ENCODE data around the gene VWA2. TPM values are rescaled to one million over a fixed set of nuclear protein-coding genes. Genes with fewer than 3 reads are reported as not detected.

VWA2 gene
- total RNA-seq, 2 donors from 2014 or later = 14.6 to 24.2 TPM

GRCh38 chr10:114232561-114233176, 6.4 kb upstream of the VWA2 start:
- H3K36me3 ChIP-seq = no peaks in the 10 kb centered on the region
- no peak overlapping the region for H3K4me3 ChIP-seq
- TF ChIP-seq POLR2AphosphoS5 (IDR thresholded peaks at IDR 0.05) = no peak
- TF ChIP-seq POLR2A (IDR thresholded peaks at IDR 0.05) = no peak
- TF ChIP-seq, protein P1, sequence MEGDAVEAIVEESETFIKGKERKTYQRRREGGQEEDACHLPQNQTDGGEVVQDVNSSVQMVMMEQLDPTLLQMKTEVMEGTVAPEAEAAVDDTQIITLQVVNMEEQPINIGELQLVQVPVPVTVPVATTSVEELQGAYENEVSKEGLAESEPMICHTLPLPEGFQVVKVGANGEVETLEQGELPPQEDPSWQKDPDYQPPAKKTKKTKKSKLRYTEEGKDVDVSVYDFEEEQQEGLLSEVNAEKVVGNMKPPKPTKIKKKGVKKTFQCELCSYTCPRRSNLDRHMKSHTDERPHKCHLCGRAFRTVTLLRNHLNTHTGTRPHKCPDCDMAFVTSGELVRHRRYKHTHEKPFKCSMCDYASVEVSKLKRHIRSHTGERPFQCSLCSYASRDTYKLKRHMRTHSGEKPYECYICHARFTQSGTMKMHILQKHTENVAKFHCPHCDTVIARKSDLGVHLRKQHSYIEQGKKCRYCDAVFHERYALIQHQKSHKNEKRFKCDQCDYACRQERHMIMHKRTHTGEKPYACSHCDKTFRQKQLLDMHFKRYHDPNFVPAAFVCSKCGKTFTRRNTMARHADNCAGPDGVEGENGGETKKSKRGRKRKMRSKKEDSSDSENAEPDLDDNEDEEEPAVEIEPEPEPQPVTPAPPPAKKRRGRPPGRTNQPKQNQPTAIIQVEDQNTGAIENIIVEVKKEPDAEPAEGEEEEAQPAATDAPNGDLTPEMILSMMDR (IDR thresholded peaks at IDR 0.05) = no peak
- WGBS = 59% methylated on average over 4 of the region's 4 CpGs
- H3K4me1 ChIP-seq (replicated peaks) = no peaks in the 10 kb centered on the region
- no peaks in the 10 kb centered on the region for H3K27me3 ChIP-seq (replicated peaks; ENCODE audit: insufficient read depth)
- intact Hi-C loops (cut with DNase I) = no loop called here
- H3K9me3 ChIP-seq = no peaks in the 10 kb centered on the region
- DNase-seq (ENCODE audit: low spot score) = no peak
- H3K27ac ChIP-seq = no peak overlapping the region

DNA sequence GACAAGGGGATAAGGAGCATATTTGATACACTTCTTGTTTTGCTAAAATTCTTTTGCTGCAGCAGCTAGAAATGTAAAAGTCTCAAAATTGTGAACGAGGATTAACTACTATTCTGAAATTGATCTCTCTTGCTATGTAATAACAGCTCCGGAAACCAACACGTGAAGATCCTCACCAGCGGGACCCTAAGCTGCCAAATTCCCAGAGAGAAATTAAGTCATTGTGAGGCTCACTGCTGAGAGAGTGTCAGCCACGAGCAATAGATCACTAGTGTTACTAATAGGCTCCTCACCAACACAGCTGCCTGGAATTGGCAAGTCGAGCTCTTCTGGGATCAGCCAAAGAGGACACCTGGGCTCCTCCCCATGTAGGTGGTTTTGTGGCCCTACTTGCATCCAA, 5.6 kb upstream of the VWA2 start:
- no peak overlapping the region for H3K27ac ChIP-seq
- H3K4me3 ChIP-seq = no peak overlapping the region
- WGBS = 59% methylated on average over 6 of the region's 6 CpGs
- H3K9me3 ChIP-seq = no peaks in the 10 kb centered on the region
- H3K27me3 ChIP-seq (replicated peaks; ENCODE audit: insufficient read depth) = no peaks in the 10 kb centered on the region
- no peak for DNase-seq (ENCODE audit: low spot score)
- H3K36me3 ChIP-seq = no peaks in the 10 kb centered on the region
- intact Hi-C loops (cut with DNase I) = no loop called here
- TF ChIP-seq POLR2A (IDR thresholded peaks at IDR 0.05) = no peak
- TF ChIP-seq, protein P1 (IDR thresholded peaks at IDR 0.05) = no peak
- no peak for TF ChIP-seq POLR2AphosphoS5 (IDR thresholded peaks at IDR 0.05)
- H3K4me1 ChIP-seq (replicated peaks) = no peaks in the 10 kb centered on the region

DNA sequence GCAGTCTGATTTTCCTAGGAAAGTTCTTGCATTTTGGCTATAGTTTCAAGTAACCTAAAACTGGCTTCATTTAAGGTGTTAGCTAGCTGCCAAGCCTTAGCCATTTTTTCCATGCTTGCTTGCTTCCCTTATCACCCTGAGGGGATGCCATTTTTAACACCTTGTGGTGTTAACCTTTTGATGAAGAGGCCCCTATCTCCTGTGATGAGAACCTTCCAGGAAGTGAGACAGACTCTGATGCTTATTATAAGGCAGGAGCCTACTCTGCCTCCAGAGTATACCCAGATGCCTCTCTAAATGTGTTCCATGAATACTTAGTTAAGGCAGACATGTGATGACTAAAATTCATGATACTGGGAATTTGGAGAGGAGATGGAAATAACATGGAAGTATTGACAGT, 4.9 kb upstream of the VWA2 start:
- no peaks in the 10 kb centered on the region for H3K36me3 ChIP-seq
- H3K9me3 ChIP-seq = no peaks in the 10 kb centered on the region
- intact Hi-C loops (cut with DNase I) = no loop called here
- TF ChIP-seq POLR2AphosphoS5 (IDR thresholded peaks at IDR 0.05) = no peak
- TF ChIP-seq, protein P1 (IDR thresholded peaks at IDR 0.05) = no peak
- no peak for TF ChIP-seq POLR2A (IDR thresholded peaks at IDR 0.05)
- no peak for DNase-seq (ENCODE audit: low spot score)
- no peaks in the 10 kb centered on the region for H3K4me1 ChIP-seq (replicated peaks)
- H3K27ac ChIP-seq = no peak overlapping the region
- no peak overlapping the region for H3K4me3 ChIP-seq
- no peaks in the 10 kb centered on the region for H3K27me3 ChIP-seq (replicated peaks; ENCODE audit: insufficient read depth)

GRCh38 chr10:114239994-114240345, 916 bp downstream of the VWA2 start:
- Histone ChIP-seq H3K9me3 (no peaks in the 10 kb centered on the region), H3K27me3 (replicated peaks; ENCODE audit: insufficient read depth) (no peaks in the 10 kb centered on the region), H3K4me1 (replicated peaks) (no peaks in the 10 kb centered on the region), H3K27ac (peak overlapping the region; percentile 66 to 71), H3K4me3 (peak overlapping the region; percentile 33 to 34), H3K36me3 (no peaks in the 10 kb centered on the region)
- WGBS = 51% methylated on average over 11 of the region's 11 CpGs
- DNase-seq (ENCODE audit: low spot score) = no peak
- TF ChIP-seq, protein P1 (IDR thresholded peaks at IDR 0.05) = no peak
- TF ChIP-seq POLR2A (IDR thresholded peaks at IDR 0.05) (no peak), POLR2AphosphoS5 (IDR thresholded peaks at IDR 0.05) (no peak)
- intact Hi-C loops (cut with DNase I) = no loop called here

DNA sequence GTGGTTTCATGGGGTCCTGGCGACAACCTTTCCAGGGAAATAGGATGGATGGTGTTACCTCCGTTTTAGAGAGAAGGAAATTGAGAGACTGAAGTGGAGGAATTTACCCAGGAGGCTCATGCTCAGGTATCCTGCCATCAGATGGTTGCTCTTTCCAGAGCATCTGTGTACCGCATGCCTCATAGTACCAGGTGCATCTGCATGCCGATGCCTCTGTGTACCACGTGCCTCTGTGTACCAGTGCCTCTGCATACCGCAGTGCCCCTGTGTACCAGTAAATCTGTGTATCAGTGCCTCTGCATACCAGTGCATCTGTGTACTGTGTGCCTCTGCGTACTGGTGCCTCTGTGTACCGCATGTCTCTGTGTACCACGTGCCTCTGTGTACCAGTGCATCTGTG, 3.2 kb downstream of the VWA2 start:
- no peaks in the 10 kb centered on the region for H3K27me3 ChIP-seq (replicated peaks; ENCODE audit: insufficient read depth)
- no peaks in the 10 kb centered on the region for H3K4me1 ChIP-seq (replicated peaks)
- no peak overlapping the region for H3K4me3 ChIP-seq

More for the DNA sequence above, 3.2 kb downstream of the VWA2 start:
- no peak overlapping the region for H3K27ac ChIP-seq
- no peak for DNase-seq (ENCODE audit: low spot score)
- H3K36me3 ChIP-seq = no peaks in the 10 kb centered on the region
- intact Hi-C loops (cut with DNase I) = no loop called here
- TF ChIP-seq, protein P1 (IDR thresholded peaks at IDR 0.05) = no peak
- no peak for TF ChIP-seq POLR2A (IDR thresholded peaks at IDR 0.05)
- no peak for TF ChIP-seq POLR2AphosphoS5 (IDR thresholded peaks at IDR 0.05)
- WGBS = 84% methylated on average over 9 of the region's 9 CpGs
- H3K9me3 ChIP-seq = no peaks in the 10 kb centered on the region

All from prostate gland (tissue), 2 donors.